HG02981 (cell line): Measurements from ENCODE around the gene DNAJC19.

ENCODE experiments used
- ATAC-seq: cut with Tn5 transposase; IDR thresholded peaks from one replicate; pipeline ENCODE4 v1.9.1; 2021; ENCODE audit warnings: mild to moderate bottlenecking, moderate library complexity; ENCODE audit not compliant: unreplicated experiment

The DNAJC19 gene

GRCh38 chr3:180961552-180961951 is 28.0 kb downstream of the DNAJC19 start:
- no peak for ATAC-seq

- no peak for ATAC-seq
Measured at GRCh38 chr3:180961087-180961486, 28.4 kb downstream of the DNAJC19 start.

- ATAC-seq = peak; percentile 44
Measured at GRCh38 chr3:180959691-180960090, 29.8 kb downstream of the DNAJC19 start.

GRCh38 chr3:180947761-180948390 is 41.7 kb downstream of the DNAJC19 start:
- no peak for ATAC-seq

- ATAC-seq = no peak
Measured at GRCh38 chr3:180940826-180941225, 48.7 kb downstream of the DNAJC19 start.

GRCh38 chr3:180934638-180935037 is 54.9 kb downstream of the DNAJC19 start:
- no peak for ATAC-seq
